Diencephalon (tissue), 1 donor: ENCODE data around the gene FAM117B. TPM values are rescaled to one million over a fixed set of nuclear protein-coding genes. Genes with fewer than 3 reads are reported as not detected.

Experiments
- small RNA-seq: library from RNA; depleted of rRNA; stranded (forward); fragments of <200 nt; gene quantifications from one replicate; pipeline ENCODE3, GENCODE V24; 2014
- total RNA-seq: library from RNA; depleted of rRNA; stranded (reverse); fragments of >200 nt; gene quantifications from one replicate; pipeline ENCODE4 v1.2.3, GENCODE V29; 2014

The FAM117B gene
- 34.1 TPM for total RNA-seq

GRCh38 chr2:202634556-202635427 lies at the start of gene FAM117B:
Gene FAM117B (plus strand): TSS chr2:202634969. CDS start chr2:202635188, 219 bp downstream.

Small RNAs within 50 kb of the gene (small RNA-seq; reads per million reads assigned to genes)
- not detected for gene MTND4LP17

Other genes starting within 250 kb of the FAM117B start
- 96.4 TPM for gene ICA1L, start 236.8 kb downstream of the FAM117B start, total RNA-seq